ENCODE data around the gene CCNQ.

Gene CCNQ

GRCh38 chrX:153595387-153595786, 3.6 kb downstream of the CCNQ start:
- Histone ChIP-seq H3K4me1 (ENCODE audit: control insufficient read depth in 1 of 2, insufficient read depth in 2 of 2, low read length in 2 of 2) (peaks cover 9 to 16% of the 10 kb centered on the region in 2 donors), H3K9ac (ENCODE audit: low read depth in 1 of 2, low read length in 2 of 2) (no peak overlapping the region), H3K27ac (ENCODE audit: low read depth, low read length) (no peak overlapping the region), H3K36me3 (ENCODE audit: control insufficient read depth in 1 of 2, insufficient read depth in 2 of 2, low read length in 2 of 2) (peaks cover 5 to 18% of the 10 kb centered on the region in 2 donors), H3K9me3 (ENCODE audit: control insufficient read depth in 1 of 2, low read length in 2 of 2) (no peaks in the 10 kb centered on the region), H3K27me3 (ENCODE audit: control insufficient read depth in 1 of 2, insufficient read depth in 2 of 2, low read length in 2 of 2) (no peaks in the 10 kb centered on the region), H3K4me3 (ENCODE audit: low read depth in 1 of 2, low read length in 2 of 2) (no peak overlapping the region)

GRCh38 chrX:153593811-153594500, 5.0 kb downstream of the CCNQ start:
- Histone ChIP-seq H3K27ac (ENCODE audit: low read depth, low read length) (no peak overlapping the region), H3K9me3 (ENCODE audit: control insufficient read depth in 1 of 2, low read length in 2 of 2) (no peaks in the 10 kb centered on the region), H3K9ac (ENCODE audit: low read depth in 1 of 2, low read length in 2 of 2) (no peak overlapping the region), H3K36me3 (ENCODE audit: control insufficient read depth in 1 of 2, insufficient read depth in 2 of 2, low read length in 2 of 2) (peaks cover 5 to 25% of the 10 kb centered on the region in 2 donors), H3K27me3 (ENCODE audit: control insufficient read depth in 1 of 2, insufficient read depth in 2 of 2, low read length in 2 of 2) (no peaks in the 10 kb centered on the region), H3K4me3 (ENCODE audit: low read depth in 1 of 2, low read length in 2 of 2) (no peak overlapping the region), H3K4me1 (ENCODE audit: control insufficient read depth in 1 of 2, insufficient read depth in 2 of 2, low read length in 2 of 2) (peaks cover 0 to 10% of the 10 kb centered on the region in 2 donors)

GRCh38 chrX:153592966-153593688, 5.8 kb downstream of the CCNQ start:
- H3K27ac ChIP-seq (ENCODE audit: low read depth, low read length), result no peak overlapping the region
- no peaks in the 10 kb centered on the region for H3K9me3 ChIP-seq (ENCODE audit: control insufficient read depth in 1 of 2, low read length in 2 of 2)
- H3K36me3 ChIP-seq (ENCODE audit: control insufficient read depth in 1 of 2, insufficient read depth in 2 of 2, low read length in 2 of 2), result peaks cover 5 to 28% of the 10 kb centered on the region in 2 donors

GRCh38 chrX:153592091-153592833, 6.7 kb downstream of the CCNQ start:
- no peaks in the 10 kb centered on the region for H3K27me3 ChIP-seq (ENCODE audit: control insufficient read depth in 1 of 2, insufficient read depth in 2 of 2, low read length in 2 of 2)
- peaks cover 11 to 37% of the 10 kb centered on the region in 2 donors for H3K36me3 ChIP-seq (ENCODE audit: control insufficient read depth in 1 of 2, insufficient read depth in 2 of 2, low read length in 2 of 2)
- no peaks in the 10 kb centered on the region for H3K9me3 ChIP-seq (ENCODE audit: control insufficient read depth in 1 of 2, low read length in 2 of 2)
- no peak overlapping the region for H3K4me3 ChIP-seq (ENCODE audit: low read depth in 1 of 2, low read length in 2 of 2)
- no peak overlapping the region for H3K27ac ChIP-seq (ENCODE audit: low read depth, low read length)
- no peak overlapping the region for H3K9ac ChIP-seq (ENCODE audit: low read depth in 1 of 2, low read length in 2 of 2)
- H3K4me1 ChIP-seq (ENCODE audit: control insufficient read depth in 1 of 2, insufficient read depth in 2 of 2, low read length in 2 of 2), result peaks cover 0 to 7% of the 10 kb centered on the region in 2 donors

More at GRCh38 chrX:153592966-153593688, 5.8 kb downstream of the CCNQ start:
- no peak overlapping the region for H3K4me3 ChIP-seq (ENCODE audit: low read depth in 1 of 2, low read length in 2 of 2)
- H3K9ac ChIP-seq (ENCODE audit: low read depth in 1 of 2, low read length in 2 of 2), result no peak overlapping the region
- no peaks in the 10 kb centered on the region for H3K27me3 ChIP-seq (ENCODE audit: control insufficient read depth in 1 of 2, insufficient read depth in 2 of 2, low read length in 2 of 2)
- H3K4me1 ChIP-seq (ENCODE audit: control insufficient read depth in 1 of 2, insufficient read depth in 2 of 2, low read length in 2 of 2), result peaks cover 0 to 10% of the 10 kb centered on the region in 2 donors

- Histone ChIP-seq H3K27ac (ENCODE audit: low read depth, low read length) (no peak overlapping the region), H3K9ac (ENCODE audit: low read depth in 1 of 2, low read length in 2 of 2) (no peak overlapping the region), H3K4me1 (ENCODE audit: control insufficient read depth in 1 of 2, insufficient read depth in 2 of 2, low read length in 2 of 2) (peaks cover 0 to 7% of the 10 kb centered on the region in 2 donors), H3K27me3 (ENCODE audit: control insufficient read depth in 1 of 2, insufficient read depth in 2 of 2, low read length in 2 of 2) (no peaks in the 10 kb centered on the region), H3K9me3 (ENCODE audit: control insufficient read depth in 1 of 2, low read length in 2 of 2) (no peaks in the 10 kb centered on the region), H3K4me3 (ENCODE audit: low read depth in 1 of 2, low read length in 2 of 2) (no peak overlapping the region), H3K36me3 (ENCODE audit: control insufficient read depth in 1 of 2, insufficient read depth in 2 of 2, low read length in 2 of 2) (peaks cover 12 to 42% of the 10 kb centered on the region in 2 donors)
These were observed 7.7 kb downstream of the CCNQ start for GRCh38 chrX:153590961-153591956.

DNA sequence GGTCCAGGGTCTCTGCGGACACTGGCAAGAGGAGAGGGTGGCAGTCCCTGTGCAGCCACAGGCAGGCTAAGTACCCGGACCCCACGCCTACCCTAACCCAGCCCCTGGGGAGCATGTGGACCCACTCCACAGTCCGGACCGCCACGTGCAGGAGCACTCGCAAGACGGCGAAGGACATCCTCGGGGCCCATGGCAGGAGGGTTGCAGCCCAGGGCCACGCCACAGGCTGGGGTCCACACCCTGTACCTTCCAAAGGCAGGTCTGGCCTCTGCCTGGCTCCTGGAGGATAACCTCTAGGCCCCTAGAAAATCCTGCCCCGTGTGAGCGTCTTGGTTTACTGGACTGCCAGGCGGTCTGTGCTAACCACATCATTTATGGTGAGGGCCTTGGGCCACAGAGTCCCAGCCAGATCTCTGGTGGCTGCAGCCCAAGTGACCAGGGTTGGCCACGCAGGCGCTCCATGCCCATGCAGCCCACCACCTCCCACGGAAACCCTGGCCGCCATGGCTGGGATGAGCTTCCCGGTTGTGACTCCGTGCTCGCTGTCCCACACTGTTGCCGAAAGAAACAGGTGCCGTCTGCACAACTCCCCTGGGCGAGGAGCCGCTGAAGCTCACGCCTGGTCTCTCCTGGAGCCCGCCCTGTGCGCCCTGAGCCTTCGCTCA, 10.0 kb downstream of the CCNQ start:
- H3K9me3 ChIP-seq (ENCODE audit: control insufficient read depth in 1 of 2, low read length in 2 of 2), result no peaks in the 10 kb centered on the region
- H3K4me3 ChIP-seq (ENCODE audit: low read depth in 1 of 2, low read length in 2 of 2), result no peak overlapping the region
- no peaks in the 10 kb centered on the region for H3K27me3 ChIP-seq (ENCODE audit: control insufficient read depth in 1 of 2, insufficient read depth in 2 of 2, low read length in 2 of 2)
- H3K9ac ChIP-seq (ENCODE audit: low read depth in 1 of 2, low read length in 2 of 2), result no peak overlapping the region
- H3K36me3 ChIP-seq (ENCODE audit: control insufficient read depth in 1 of 2, insufficient read depth in 2 of 2, low read length in 2 of 2), result peaks cover 12 to 32% of the 10 kb centered on the region in 2 donors
- H3K27ac ChIP-seq (ENCODE audit: low read depth, low read length), result no peak overlapping the region
- H3K4me1 ChIP-seq (ENCODE audit: control insufficient read depth in 1 of 2, insufficient read depth in 2 of 2, low read length in 2 of 2), result peaks cover 0 to 7% of the 10 kb centered on the region in 2 donors

- H3K9ac ChIP-seq (ENCODE audit: low read depth in 1 of 2, low read length in 2 of 2), result no peak overlapping the region
- no peaks in the 10 kb centered on the region for H3K9me3 ChIP-seq (ENCODE audit: control insufficient read depth in 1 of 2, low read length in 2 of 2)
- no peaks in the 10 kb centered on the region for H3K27me3 ChIP-seq (ENCODE audit: control insufficient read depth in 1 of 2, insufficient read depth in 2 of 2, low read length in 2 of 2)
- H3K36me3 ChIP-seq (ENCODE audit: control insufficient read depth in 1 of 2, insufficient read depth in 2 of 2, low read length in 2 of 2), result peaks cover 7 to 25% of the 10 kb centered on the region in 2 donors
- H3K4me3 ChIP-seq (ENCODE audit: low read depth in 1 of 2, low read length in 2 of 2), result no peak overlapping the region
- no peak overlapping the region for H3K27ac ChIP-seq (ENCODE audit: low read depth, low read length)
- peaks cover 0 to 7% of the 10 kb centered on the region in 2 donors for H3K4me1 ChIP-seq (ENCODE audit: control insufficient read depth in 1 of 2, insufficient read depth in 2 of 2, low read length in 2 of 2)
These were observed 10.7 kb downstream of the CCNQ start for GRCh38 chrX:153588021-153588781.

DNA sequence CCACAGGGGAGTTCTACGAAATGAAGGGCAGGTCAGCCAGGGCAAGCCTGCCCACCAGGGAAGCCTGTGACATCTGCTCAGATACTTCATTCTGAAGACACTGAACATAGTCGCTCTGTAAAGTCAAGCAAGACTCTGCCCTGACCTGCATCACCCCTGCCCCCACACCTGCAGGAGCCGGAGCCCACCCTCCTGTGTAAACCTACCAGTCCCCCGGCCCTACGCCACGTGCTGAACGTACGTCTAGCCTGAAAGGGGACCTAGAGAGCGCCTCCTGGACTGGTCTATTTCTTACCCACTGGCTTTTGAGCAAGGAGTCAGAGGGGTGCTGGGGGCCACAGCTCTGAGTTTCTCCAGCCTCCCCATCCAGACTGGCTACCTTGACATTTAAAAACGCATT, 11.6 kb downstream of the CCNQ start:
- H3K9ac ChIP-seq (ENCODE audit: low read depth in 1 of 2, low read length in 2 of 2), result no peak overlapping the region
- no peak overlapping the region for H3K4me3 ChIP-seq (ENCODE audit: low read depth in 1 of 2, low read length in 2 of 2)
- H3K27me3 ChIP-seq (ENCODE audit: control insufficient read depth in 1 of 2, insufficient read depth in 2 of 2, low read length in 2 of 2), result no peaks in the 10 kb centered on the region
- H3K9me3 ChIP-seq (ENCODE audit: control insufficient read depth in 1 of 2, low read length in 2 of 2), result no peaks in the 10 kb centered on the region
- peaks cover 7 to 24% of the 10 kb centered on the region in 2 donors for H3K36me3 ChIP-seq (ENCODE audit: control insufficient read depth in 1 of 2, insufficient read depth in 2 of 2, low read length in 2 of 2)
- H3K27ac ChIP-seq (ENCODE audit: low read depth, low read length), result no peak overlapping the region
- H3K4me1 ChIP-seq (ENCODE audit: control insufficient read depth in 1 of 2, insufficient read depth in 2 of 2, low read length in 2 of 2), result peaks cover 0 to 7% of the 10 kb centered on the region in 2 donors
